Lower leg skin (tissue), 3 donors: Measurements from ENCODE around the gene UBA52.

Experiments used
- CTCF ChIP-seq, 3 donors: fragments of 450-650 bp; IDR thresholded peaks; one replicate each; pipeline ENCODE4 v1.5.1; 2016; ENCODE audit warnings: antibody characterized with exemption in 3 of 3, mild to moderate bottlenecking in 3 of 3, moderate library complexity in 2 of 3
- POLR2A ChIP-seq, 2 donors: fragments of 450-650 bp; IDR thresholded peaks; one replicate each; pipeline ENCODE4 v1.6.1; 2016 to 2017; ENCODE audit warnings: antibody characterized with exemption in 2 of 2, mild to moderate bottlenecking in 1 of 2, moderate library complexity in 1 of 2

- TF ChIP-seq CTCF (IDR thresholded peaks at IDR 0.05), result no peak
- TF ChIP-seq POLR2A (IDR thresholded peaks at IDR 0.05), result no peak
Observed at GRCh38 chr19:18605546-18606280, 34.1 kb downstream of the UBA52 start.
